Psoas muscle (tissue), 8 donors: ENCODE measurements around the gene IRF9. TPM values are rescaled to one million over a fixed set of nuclear protein-coding genes. Genes with fewer than 3 reads are reported as not detected.

ENCODE experiments used
- ATAC-seq, 4 donors: fragments of 200-7000 bp; cut with Tn5 transposase; one replicate each; pipeline ENCODE4 v1.9.1; 2020; ENCODE audit warnings: moderate library complexity in 3 of 4, mild to moderate bottlenecking in 2 of 4
- DNase-seq, 2 donors: peaks; one replicate each; pipeline ENCODE4 v3.0.0-alpha.2; 2020
- H3K27ac ChIP-seq: fragments of 200-600 bp; one replicate; pipeline ENCODE4 v1.8.0; 2022
- H3K27me3 ChIP-seq, 3 donors: fragments of 200-600 bp in 1 of 3; one replicate each; pipeline versions ENCODE4 v1.6.1 to v1.8.0; 2013 to 2022; ENCODE audit warnings: low read length in 2 of 3, mild to moderate bottlenecking in 2 of 3, moderate library complexity in 1 of 3; ENCODE audit not compliant: insufficient read depth in 3 of 3
- H3K36me3 ChIP-seq, 2 donors: fragments of 200-600 bp in 1 of 2; one replicate each; pipeline versions ENCODE4 v1.6.1 to v1.8.0; 2013 to 2022; ENCODE audit warnings: low read depth in 1 of 2, mild to moderate bottlenecking in 1 of 2, moderate library complexity in 1 of 2; ENCODE audit not compliant: insufficient read depth in 1 of 2
- H3K4me1 ChIP-seq: fragments of 200-600 bp; one replicate; pipeline ENCODE4 v1.8.0; 2022
- H3K4me3 ChIP-seq: fragments of 200-600 bp; one replicate; pipeline ENCODE4 v1.8.0; 2022; ENCODE audit warnings: mild to moderate bottlenecking
- H3K9me3 ChIP-seq: fragments of 200-600 bp; one replicate; pipeline ENCODE4 v1.8.0; 2022
- CTCF ChIP-seq: fragments of 200-600 bp; IDR thresholded peaks from one replicate; pipeline ENCODE4 v1.8.0; 2022; ENCODE audit warnings: antibody characterized with exemption
- WGBS, 3 donors: extraction: QIAGEN DNeasy Blood & Tissue Kit; methylation state at CpG; one replicate each; pipeline versions ENCODE4 v1.1.6 to v1.1.7; 2013; 5-methylcytosine and 5-hydroxymethylcytosine counted together
- intact Hi-C, 2 donors: fragments of 100-400 bp; cut with DNase I; formaldehyde crosslinking; loops; one replicate each; pipeline versions ENCODE4 v1.11.0 to v1.14.2; 2022
- polyA plus RNA-seq, 3 donors: library from polyadenylated mRNA; stranded (reverse); fragments of 200-250 nt; gene quantifications; one replicate each; pipeline ENCODE4 v1.2.3, GENCODE V29; 2013
- total RNA-seq, 4 donors: library from RNA; stranded (reverse); fragmentation: NEBNext Ultra II Directional in 2 of 4; extraction: Animal tissue kit (Norgen Biotek cat#: 25700) in 2 of 4; gene quantifications; one replicate each; pipeline versions ENCODE4 v1.2.1 to v1.2.4, GENCODE V29; 2021 to 2023
- donor health status: healthy with polysubstance abuse.
- donor health status: DM: no; HTN: no; CAD: no; lungs with moderate emphysema.
- donor health status: Bipolar disorder and iron deficiency.
- donor health status: healthy.
- donor health status: DM: yes; HTN: yes; CAD: no.
- donor health status: DM: no; HTN: no; CAD: no.
- donor health status: DM: no; HTN: no; CAD: no.
- donor health status: DM: yes; HTN: yes; CAD: no.

The IRF9 gene
- total and polyA plus RNA-seq, 7 donors = 7.9 to 21.6 (median 14.2) TPM

GRCh38 chr14:24141097-24141880 is 19.8 kb upstream of the IRF9 start, which contains the start of gene EMC9:
Gene EMC9, minus strand, starts transcription at chr14:24141591. Its CDS starts 287 bp downstream, at chr14:24141304.
- ATAC-seq (peak; percentile 91 to 93 (median 92)), DNase-seq (peak; percentile 100)
- Histone ChIP-seq H3K36me3 (peaks cover 0 to 40% of the 10 kb centered on the region in 2 donors), H3K4me3 (peak within 1 kb of the TSS; percentile 78), H3K27me3 (no peaks in the 10 kb centered on the region), H3K27ac (peak within 1 kb of the TSS; percentile 88), H3K4me1 (peaks cover 66% of the 10 kb centered on the region), H3K9me3 (no peaks in the 10 kb centered on the region)
- intact Hi-C loops = no loop called here
- peak; percentile 55 for TF ChIP-seq CTCF
- WGBS, 3 donors = 0% methylated on average over 58 to 65 of the region's 65 CpGs

- Histone ChIP-seq H3K4me3 (no peak overlapping the region), H3K4me1 (peaks cover 56% of the 10 kb centered on the region), H3K36me3 (peaks cover 0 to 27% of the 10 kb centered on the region in 2 donors), H3K27ac (peak overlapping the region; percentile 46), H3K9me3 (no peaks in the 10 kb centered on the region), H3K27me3 (no peaks in the 10 kb centered on the region)
- intact Hi-C loops = no loop called here
- ATAC-seq = no peak
- no peak for DNase-seq
- TF ChIP-seq CTCF = no peak
- 39 to 72% (median 48%) methylated on average over 2 of the region's 2 CpGs for WGBS, 3 donors
Observed at GRCh38 chr14:24143511-24143910, 17.6 kb upstream of the IRF9 start.

DNA sequence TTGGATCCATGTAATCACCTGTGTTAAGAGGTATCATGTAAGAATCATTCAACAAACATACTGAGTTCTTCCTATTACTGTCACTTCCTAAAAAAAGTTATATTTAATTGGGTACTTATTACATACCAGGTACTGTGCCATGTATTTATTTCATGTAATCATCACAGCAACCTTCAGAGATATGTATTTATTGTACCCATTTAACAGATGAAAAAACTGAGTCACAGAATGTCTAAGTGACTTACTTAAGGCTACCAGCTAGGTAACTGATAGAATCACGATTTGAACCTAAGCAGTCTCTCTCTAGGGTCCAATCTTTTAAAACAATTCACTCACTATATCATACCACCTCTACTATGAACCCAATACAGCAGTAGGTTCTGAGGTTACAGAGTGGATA is 16.6 kb upstream of the IRF9 start:
- Histone ChIP-seq H3K4me3 (no peak overlapping the region), H3K36me3 (peaks cover 0 to 27% of the 10 kb centered on the region in 2 donors), H3K9me3 (no peaks in the 10 kb centered on the region), H3K27ac (no peak overlapping the region), H3K4me1 (peaks cover 49% of the 10 kb centered on the region), H3K27me3 (no peaks in the 10 kb centered on the region)
- 87 to 97% (median 92%) methylated on average over 1 of the region's 1 CpG for WGBS, 3 donors
- DNase-seq (no peak), ATAC-seq (no peak)
- no peak for TF ChIP-seq CTCF
- intact Hi-C loops = no loop called here

GRCh38 chr14:24145219-24145618 is 15.8 kb upstream of the IRF9 start:
- WGBS, 3 donors = 89 to 98% (median 94%) methylated on average over 2 of the region's 2 CpGs
- Histone ChIP-seq H3K27ac (peak overlapping the region; percentile 86), H3K9me3 (no peaks in the 10 kb centered on the region), H3K4me1 (peaks cover 42% of the 10 kb centered on the region), H3K27me3 (no peaks in the 10 kb centered on the region), H3K36me3 (peaks cover 0 to 34% of the 10 kb centered on the region in 2 donors), H3K4me3 (peak overlapping the region; percentile 97)
- no peak for ATAC-seq
- TF ChIP-seq CTCF = no peak
- no peak for DNase-seq
- intact Hi-C loops = loop anchor here (5.0 kb wide), 1 partner anchor 33 kb away; the partner anchor contains the start of genes DCAF11 (in 2 of the 2) and NRL (in 2 of the 2)
